HepG2 (cell line): Measurements from ENCODE around the gene NDST1. TPM values are rescaled to one million over a fixed set of nuclear protein-coding genes. Genes with fewer than 3 reads are reported as not detected.
A peak's percentile ranks its signal among the peaks of the same experiment; 100 is the strongest.

Experiments used
- ATAC-seq: fragments of 200-7000 bp; cut with Tn5 transposase; 3 replicates; pipeline ENCODE4 v1.9.1; 2020; ENCODE audit warnings: mild to moderate bottlenecking, moderate library complexity
- BruUV-seq: library from RNA; stranded (reverse); fragments of 400-500 nt; replicated peaks from 2 replicates; lab custom pipeline; 2021; lab: Mats Ljungman, UMichigan
- CTCF ChIA-PET: fragments of 300-600 bp; formaldehyde crosslinking; extraction: SDS; loops from one replicate; lab custom pipeline; 2021; ENCODE audit warnings: low total read pairs, inconsistent platforms, low intra/inter-chr PET ratio; lab: Yijun Ruan, JAX
- POLR2A ChIA-PET: fragments of 350-600 bp; sonication (Branson Sonifier 250); formaldehyde crosslinking; loops from one replicate; lab custom pipeline; 2020; ENCODE audit warnings: antibody characterized with exemption, inconsistent platforms; lab: Yijun Ruan, JAX
- DNase-seq: peaks from one replicate; pipeline ENCODE4 v3.0.0-alpha.2; 2015; ENCODE audit warnings: low spot score
- FAIRE-seq: peaks from 3 replicates; lab custom pipeline; 2011; peaks lifted over from hg19 to GRCh38; lab: Jason Lieb, UNC
- H2AFZ ChIP-seq: one replicate; pipeline ENCODE4 v1.6.1; 2011; ENCODE audit warnings: low read length, inconsistent platforms
- H3K27ac ChIP-seq: fragments of 300-600 bp; 3 replicates; pipeline ENCODE4 v1.8.0; 2011; ENCODE audit warnings: mixed run types, mild to moderate bottlenecking, mixed read lengths, low read length, inconsistent platforms; ENCODE audit not compliant: insufficient read depth; ENCODE audit errors: extremely low read length
- H3K27me3 ChIP-seq, 2 experiments: fragments of 200-600 bp in 1 of 2; 2 replicates in 1 of 2; 3 replicates in 1 of 2; pipeline versions ENCODE4 v1.6.0 to v1.8.0; 2011; ENCODE audit warnings: low read length in 2 of 2, mild to moderate bottlenecking in 2 of 2, moderate library complexity in 2 of 2, inconsistent platforms in 1 of 2; ENCODE audit not compliant: insufficient read depth in 2 of 2, control insufficient read depth in 1 of 2
- H3K36me3 ChIP-seq, 2 experiments: fragments of 200-600 bp in 1 of 2; replicated peaks in 1 of 2; 2 replicates in 1 of 2; 3 replicates in 1 of 2; pipeline versions ENCODE4 v1.5.1 to v1.8.0; 2011; ENCODE audit warnings: low read length in 2 of 2, inconsistent platforms in 1 of 2; ENCODE audit not compliant: insufficient read depth in 2 of 2, control insufficient read depth in 1 of 2
- H3K4me1 ChIP-seq: 2 replicates; pipeline ENCODE4 v1.5.1; 2012; ENCODE audit warnings: low read length, inconsistent platforms; ENCODE audit not compliant: insufficient read depth
- H3K4me2 ChIP-seq: 2 replicates; pipeline ENCODE4 v1.6.0; 2011; ENCODE audit warnings: low read depth, low read length, inconsistent platforms
- H3K4me3 ChIP-seq, 3 experiments: fragments of 200-600 bp in 1 of 3; sonication (generic), shearing (Covaris generic) in 1 of 3; replicated peaks in 1 of 3; 2 replicates each; pipeline ENCODE4 v1.5.1; 2011 to 2016; ENCODE audit warnings: low read length in 3 of 3, inconsistent platforms in 2 of 3, low read depth in 2 of 3, mild to moderate bottlenecking in 2 of 3, control low read depth in 1 of 3, mixed read lengths in 1 of 3; ENCODE audit not compliant: insufficient read depth in 1 of 3
- H3K79me2 ChIP-seq: one replicate; pipeline ENCODE4 v1.6.1; 2011; ENCODE audit warnings: low read length, inconsistent platforms; ENCODE audit not compliant: insufficient read depth
- H3K9ac ChIP-seq: 2 replicates; pipeline ENCODE4 v1.6.0; 2011; ENCODE audit warnings: mild to moderate bottlenecking, low read depth, low read length, inconsistent platforms; ENCODE audit not compliant: insufficient read depth
- H3K9me3 ChIP-seq: 2 replicates; pipeline ENCODE4 v1.5.1; 2012; ENCODE audit warnings: mild to moderate bottlenecking, low read length
- H4K20me1 ChIP-seq: 2 replicates; pipeline ENCODE4 v1.6.0; 2011; ENCODE audit warnings: inconsistent platforms, mild to moderate bottlenecking, low read length, moderate library complexity; ENCODE audit not compliant: insufficient read depth
- ARNT ChIP-seq: fragments of 450-650 bp; IDR thresholded peaks from 2 replicates; pipeline ENCODE4 v1.6.1; 2017
- EP300 ChIP-seq, 3 experiments: sonication (generic) in 1 of 3; formaldehyde crosslinking in 1 of 3; IDR thresholded peaks; 2 replicates each; pipeline versions ENCODE4 v1.5.1 to v1.6.1; 2011 to 2020; ENCODE audit warnings: low read depth in 2 of 3, low read length in 2 of 3, borderline replicate concordance in 1 of 3, improper control_type of control experiment in 1 of 3, mild to moderate bottlenecking in 1 of 3, missing genetic modification reagents in 1 of 3, moderate library complexity in 1 of 3
- HDAC6 ChIP-seq: fragments of 200-600 bp; sonication (generic); IDR thresholded peaks from 2 replicates; pipeline ENCODE4 v1.7.0; 2017; ENCODE audit warnings: mild to moderate bottlenecking, antibody characterized with exemption, low read length, low read depth
- PHB2 ChIP-seq: fragments of 450-650 bp; IDR thresholded peaks from 2 replicates; pipeline ENCODE4 v1.6.1; 2018; ENCODE audit not compliant: partially characterized antibody
- POGZ ChIP-seq: sonication (generic); formaldehyde crosslinking; IDR thresholded peaks from 2 replicates; pipeline ENCODE4 v1.4.0; 2020; ENCODE audit warnings: mild to moderate bottlenecking, missing genetic modification reagents
- ZBTB21 ChIP-seq: sonication (generic); formaldehyde crosslinking; IDR thresholded peaks from 2 replicates; pipeline ENCODE4 v1.4.0; 2020; ENCODE audit warnings: missing genetic modification reagents
- ZNF296 ChIP-seq: sonication (generic); formaldehyde crosslinking; conservative IDR thresholded peaks from 2 replicates; pipeline ENCODE4 v1.5.0; 2020; ENCODE audit warnings: mild to moderate bottlenecking, missing genetic modification reagents
- in situ Hi-C: cut with HindIII; loops from 2 replicates; pipeline ENCODE4 v1.10.0; 2017; ENCODE audit warnings: low pct_unique_long_range_greater_than_20kb; ENCODE audit not compliant: extremely low pct_ligation_motif_present
- intact Hi-C: fragments of 100-400 bp; cut with micrococcal nuclease; formaldehyde crosslinking; loops from one replicate; pipeline ENCODE4 v1.10.0; 2022; ENCODE audit not compliant: unreplicated experiment
- polyA plus RNA-seq, 8 experiments: library from polyadenylated mRNA; depleted of rRNA in 3 of 8; stranded (reverse) in 7 of 8; unstranded in 1 of 8; fragments of >200 nt; fragmentation: Illumina TruSeq in 4 of 8; extraction: Trizol in 4 of 8; gene quantifications; 2 replicates each; pipeline versions ENCODE4 v1.2.1 to v1.2.3, GENCODE V29; 2011 to 2016; ENCODE audit warnings: low read depth in 4 of 8, missing spikeins in 1 of 8, mixed read lengths in 1 of 8; ENCODE audit not compliant: insufficient read depth in 1 of 8
- total RNA-seq, 5 experiments: library from RNA; depleted of rRNA; stranded (reverse); fragments of >200 nt; fragmentation: Illumina TruSeq; extraction: Trizol; gene quantifications; 2 replicates each; pipeline ENCODE4 v1.2.3, GENCODE V29; 2016; ENCODE audit warnings: low read depth in 1 of 5
- TF ChIP-seq, protein P1 (sequence below): fragments of 450-650 bp; IDR thresholded peaks from 2 replicates; pipeline ENCODE4 v1.6.1; 2016
- TF ChIP-seq, protein P2 (sequence below): IDR thresholded peaks from 2 replicates; pipeline ENCODE4 v1.4.0; 2020; ENCODE audit warnings: mild to moderate bottlenecking, missing genetic modification reagents
- TF ChIP-seq, protein P3 (sequence below): sonication (generic); formaldehyde crosslinking; IDR thresholded peaks from 2 replicates; pipeline ENCODE4 v1.8.1; 2023; ENCODE audit warnings: mild to moderate bottlenecking, moderate library complexity, missing genetic modification reagents
- TF ChIP-seq, protein P4 (sequence below): sonication (generic); formaldehyde crosslinking; IDR thresholded peaks from 2 replicates; pipeline ENCODE4 v1.5.0; 2020; ENCODE audit warnings: mild to moderate bottlenecking, missing genetic modification reagents, borderline replicate concordance

The NDST1 gene
- total and polyA plus RNA-seq, 2 of the 13 experiments (the other 11 are each of a cell fraction or from before 2014, with no cell fraction given), result 23.8 to 26.2 TPM

DNA sequence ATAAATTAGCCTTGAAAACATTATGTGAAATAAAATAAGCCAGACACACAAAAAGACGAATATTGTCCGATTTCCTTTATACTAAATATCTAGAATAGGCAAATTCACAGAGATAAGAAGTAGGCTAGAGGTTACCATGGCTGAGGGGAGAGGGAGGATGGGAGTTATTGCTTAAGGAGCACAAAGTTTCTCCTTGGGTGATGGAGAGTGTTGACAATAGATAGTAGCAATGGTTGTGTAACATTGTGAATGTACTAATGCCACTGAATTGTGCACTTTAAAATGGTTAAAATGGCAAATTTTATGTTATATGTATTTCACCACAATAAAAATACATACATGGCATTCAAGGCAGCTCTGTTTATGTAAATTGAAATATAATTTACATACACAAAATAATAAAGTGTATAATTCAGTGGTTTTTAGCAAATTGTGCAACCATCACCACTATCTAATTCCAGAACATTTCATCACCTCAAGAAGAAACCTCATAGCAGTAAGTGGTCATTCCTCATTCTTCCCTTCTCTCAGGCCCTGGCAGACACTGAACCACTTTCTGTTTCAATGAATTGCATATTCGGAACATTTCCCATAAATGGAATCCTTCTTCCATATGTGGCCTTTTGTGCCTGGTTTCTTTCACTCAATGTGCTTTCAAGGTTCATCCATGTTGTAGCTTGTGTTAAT is 59.2 kb downstream of the NDST1 start (continued):
- TF ChIP-seq, protein P1, sequence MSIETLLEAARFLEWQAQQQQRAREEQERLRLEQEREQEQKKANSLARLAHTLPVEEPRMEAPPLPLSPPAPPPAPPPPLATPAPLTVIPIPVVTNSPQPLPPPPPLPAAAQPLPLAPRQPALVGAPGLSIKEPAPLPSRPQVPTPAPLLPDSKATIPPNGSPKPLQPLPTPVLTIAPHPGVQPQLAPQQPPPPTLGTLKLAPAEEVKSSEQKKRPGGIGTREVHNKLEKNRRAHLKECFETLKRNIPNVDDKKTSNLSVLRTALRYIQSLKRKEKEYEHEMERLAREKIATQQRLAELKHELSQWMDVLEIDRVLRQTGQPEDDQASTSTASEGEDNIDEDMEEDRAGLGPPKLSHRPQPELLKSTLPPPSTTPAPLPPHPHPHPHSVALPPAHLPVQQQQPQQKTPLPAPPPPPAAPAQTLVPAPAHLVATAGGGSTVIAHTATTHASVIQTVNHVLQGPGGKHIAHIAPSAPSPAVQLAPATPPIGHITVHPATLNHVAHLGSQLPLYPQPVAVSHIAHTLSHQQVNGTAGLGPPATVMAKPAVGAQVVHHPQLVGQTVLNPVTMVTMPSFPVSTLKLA, result no peak

DNA sequence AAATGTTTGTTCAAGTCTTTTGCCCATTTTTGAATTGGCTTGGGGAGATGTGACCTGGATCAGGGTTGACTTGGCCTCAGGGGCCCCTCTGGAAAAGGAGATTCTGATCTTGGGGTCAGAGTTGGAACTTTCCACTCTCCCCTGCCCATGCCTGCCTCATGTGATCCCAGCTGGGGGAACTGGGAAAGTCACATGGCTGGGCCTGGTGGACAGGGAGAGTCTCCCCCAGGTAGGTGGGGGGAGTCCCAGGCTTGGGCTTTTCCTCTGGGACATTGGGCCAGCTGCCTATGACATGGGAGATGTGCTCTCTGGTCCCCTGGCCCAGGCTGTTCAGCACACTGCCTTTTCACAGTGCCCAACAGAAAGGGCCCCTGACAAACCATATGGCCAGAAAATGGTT is 60.7 kb downstream of the NDST1 start:
- Histone ChIP-seq H3K9ac (no peak overlapping the region), H3K36me3 (no peaks in the 10 kb centered on the region), H4K20me1 (no peaks in the 10 kb centered on the region), H3K27ac (no peak overlapping the region), H3K4me3 (no peak overlapping the region), H3K4me1 (peaks cover 17% of the 10 kb centered on the region), H3K4me2 (no peak overlapping the region), H3K79me2 (no peaks in the 10 kb centered on the region), H2AFZ (no peak overlapping the region), H3K27me3 (no peaks in the 10 kb centered on the region), H3K9me3 (no peaks in the 10 kb centered on the region)
- no TSS peak for BruUV-seq
- intact Hi-C loops (no loop called here), in situ Hi-C loops (no loop called here)
- FAIRE-seq, result no peak
- peak; percentile 40; the same call in 2 of the 3 replicates for ATAC-seq
- ChIA-PET CTCF (no interaction called here), POLR2A (no interaction called here)
- DNase-seq, result no peak
- TF ChIP-seq ZBTB21 (CRISPR knock-in tag) (no peak), EP300 (IDR thresholded peaks at IDR 0.05; ENCODE audit: low read depth in 2 of 2, low read length in 2 of 2) (peak in 1 of 2 experiments; percentile 70; a peak in 1 of 4 replicates), EP300 (CRISPR knock-in tag; IDR thresholded peaks at IDR 0.05; ENCODE audit: borderline replicate concordance) (no peak), PHB2 (no peak), ARNT (no peak), POGZ (CRISPR knock-in tag) (no peak), HDAC6 (no peak), ZNF296 (no peak)
- TF ChIP-seq, protein P2, sequence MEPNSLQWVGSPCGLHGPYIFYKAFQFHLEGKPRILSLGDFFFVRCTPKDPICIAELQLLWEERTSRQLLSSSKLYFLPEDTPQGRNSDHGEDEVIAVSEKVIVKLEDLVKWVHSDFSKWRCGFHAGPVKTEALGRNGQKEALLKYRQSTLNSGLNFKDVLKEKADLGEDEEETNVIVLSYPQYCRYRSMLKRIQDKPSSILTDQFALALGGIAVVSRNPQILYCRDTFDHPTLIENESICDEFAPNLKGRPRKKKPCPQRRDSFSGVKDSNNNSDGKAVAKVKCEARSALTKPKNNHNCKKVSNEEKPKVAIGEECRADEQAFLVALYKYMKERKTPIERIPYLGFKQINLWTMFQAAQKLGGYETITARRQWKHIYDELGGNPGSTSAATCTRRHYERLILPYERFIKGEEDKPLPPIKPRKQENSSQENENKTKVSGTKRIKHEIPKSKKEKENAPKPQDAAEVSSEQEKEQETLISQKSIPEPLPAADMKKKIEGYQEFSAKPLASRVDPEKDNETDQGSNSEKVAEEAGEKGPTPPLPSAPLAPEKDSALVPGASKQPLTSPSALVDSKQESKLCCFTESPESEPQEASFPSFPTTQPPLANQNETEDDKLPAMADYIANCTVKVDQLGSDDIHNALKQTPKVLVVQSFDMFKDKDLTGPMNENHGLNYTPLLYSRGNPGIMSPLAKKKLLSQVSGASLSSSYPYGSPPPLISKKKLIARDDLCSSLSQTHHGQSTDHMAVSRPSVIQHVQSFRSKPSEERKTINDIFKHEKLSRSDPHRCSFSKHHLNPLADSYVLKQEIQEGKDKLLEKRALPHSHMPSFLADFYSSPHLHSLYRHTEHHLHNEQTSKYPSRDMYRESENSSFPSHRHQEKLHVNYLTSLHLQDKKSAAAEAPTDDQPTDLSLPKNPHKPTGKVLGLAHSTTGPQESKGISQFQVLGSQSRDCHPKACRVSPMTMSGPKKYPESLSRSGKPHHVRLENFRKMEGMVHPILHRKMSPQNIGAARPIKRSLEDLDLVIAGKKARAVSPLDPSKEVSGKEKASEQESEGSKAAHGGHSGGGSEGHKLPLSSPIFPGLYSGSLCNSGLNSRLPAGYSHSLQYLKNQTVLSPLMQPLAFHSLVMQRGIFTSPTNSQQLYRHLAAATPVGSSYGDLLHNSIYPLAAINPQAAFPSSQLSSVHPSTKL (CRISPR knock-in tag), result 0 out of 2 replicates have a peak, but pooled peaks have one; percentile 33
- TF ChIP-seq, protein P3, sequence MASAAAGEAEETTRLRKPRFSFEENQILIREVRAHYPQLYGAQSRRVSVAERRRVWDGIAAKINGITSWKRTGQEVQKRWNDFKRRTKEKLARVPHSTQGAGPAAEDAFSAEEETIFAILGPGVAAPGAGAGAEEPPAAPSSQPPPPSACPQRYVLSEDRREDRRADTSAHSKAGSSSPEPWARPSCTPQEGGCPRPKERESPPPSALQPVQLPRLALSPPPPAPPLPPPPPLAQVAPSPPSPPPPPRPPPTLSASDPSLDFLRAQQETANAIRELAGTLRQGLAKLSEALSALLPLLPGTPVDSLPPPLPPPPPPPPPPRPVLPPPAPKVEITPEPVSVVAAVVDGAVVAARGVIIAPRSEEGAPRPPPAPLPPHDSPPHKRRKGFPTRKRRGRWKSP (CRISPR knock-in tag), result no peak
- TF ChIP-seq, protein P4, sequence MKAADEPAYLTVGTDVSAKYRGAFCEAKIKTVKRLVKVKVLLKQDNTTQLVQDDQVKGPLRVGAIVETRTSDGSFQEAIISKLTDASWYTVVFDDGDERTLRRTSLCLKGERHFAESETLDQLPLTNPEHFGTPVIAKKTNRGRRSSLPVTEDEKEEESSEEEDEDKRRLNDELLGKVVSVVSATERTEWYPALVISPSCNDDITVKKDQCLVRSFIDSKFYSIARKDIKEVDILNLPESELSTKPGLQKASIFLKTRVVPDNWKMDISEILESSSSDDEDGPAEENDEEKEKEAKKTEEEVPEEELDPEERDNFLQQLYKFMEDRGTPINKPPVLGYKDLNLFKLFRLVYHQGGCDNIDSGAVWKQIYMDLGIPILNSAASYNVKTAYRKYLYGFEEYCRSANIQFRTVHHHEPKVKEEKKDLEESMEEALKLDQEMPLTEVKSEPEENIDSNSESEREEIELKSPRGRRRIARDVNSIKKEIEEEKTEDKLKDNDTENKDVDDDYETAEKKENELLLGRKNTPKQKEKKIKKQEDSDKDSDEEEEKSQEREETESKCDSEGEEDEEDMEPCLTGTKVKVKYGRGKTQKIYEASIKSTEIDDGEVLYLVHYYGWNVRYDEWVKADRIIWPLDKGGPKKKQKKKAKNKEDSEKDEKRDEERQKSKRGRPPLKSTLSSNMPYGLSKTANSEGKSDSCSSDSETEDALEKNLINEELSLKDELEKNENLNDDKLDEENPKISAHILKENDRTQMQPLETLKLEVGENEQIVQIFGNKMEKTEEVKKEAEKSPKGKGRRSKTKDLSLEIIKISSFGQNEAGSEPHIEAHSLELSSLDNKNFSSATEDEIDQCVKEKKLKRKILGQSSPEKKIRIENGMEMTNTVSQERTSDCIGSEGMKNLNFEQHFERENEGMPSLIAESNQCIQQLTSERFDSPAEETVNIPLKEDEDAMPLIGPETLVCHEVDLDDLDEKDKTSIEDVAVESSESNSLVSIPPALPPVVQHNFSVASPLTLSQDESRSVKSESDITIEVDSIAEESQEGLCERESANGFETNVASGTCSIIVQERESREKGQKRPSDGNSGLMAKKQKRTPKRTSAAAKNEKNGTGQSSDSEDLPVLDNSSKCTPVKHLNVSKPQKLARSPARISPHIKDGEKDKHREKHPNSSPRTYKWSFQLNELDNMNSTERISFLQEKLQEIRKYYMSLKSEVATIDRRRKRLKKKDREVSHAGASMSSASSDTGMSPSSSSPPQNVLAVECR (CRISPR knock-in tag), result peak; percentile 18; the same call in 1 of the 2 replicates
